ENCODE data around the gene NFIC.

Gene NFIC

GRCh38 chr19:3365836-3366752 is at the start of gene NFIC:
Gene NFIC, plus strand, starts transcription at chr19:3366583. Its CDS starts 54 bp downstream, at chr19:3366637.
- peak within 1 kb of the TSS; percentile 81 for H3K4me3 ChIP-seq (replicated peaks; ENCODE audit: low read depth, low read length)
- TF ChIP-seq CTCF (IDR thresholded peaks at IDR 0.05; ENCODE audit: low read length, missing control alignments), result no peak
- peak; percentile 87 for DNase-seq (ENCODE audit: low read depth)

GRCh38 chr19:3316659-3317207 is 49.6 kb upstream of the NFIC start:
- no peak for DNase-seq (ENCODE audit: low read depth)
- TF ChIP-seq CTCF (IDR thresholded peaks at IDR 0.05; ENCODE audit: low read length, missing control alignments), result no peak
- no peak overlapping the region for H3K4me3 ChIP-seq (replicated peaks; ENCODE audit: low read depth, low read length)

GRCh38 chr19:3319643-3320353 is 46.6 kb upstream of the NFIC start:
- no peak for DNase-seq (ENCODE audit: low read depth)
- TF ChIP-seq CTCF (IDR thresholded peaks at IDR 0.05; ENCODE audit: low read length, missing control alignments), result no peak
- no peak overlapping the region for H3K4me3 ChIP-seq (replicated peaks; ENCODE audit: low read depth, low read length)

GRCh38 chr19:3320354-3320670 is 46.1 kb upstream of the NFIC start:
- H3K4me3 ChIP-seq (replicated peaks; ENCODE audit: low read depth, low read length), result no peak overlapping the region
- DNase-seq (ENCODE audit: low read depth), result no peak
- no peak for TF ChIP-seq CTCF (IDR thresholded peaks at IDR 0.05; ENCODE audit: low read length, missing control alignments)

GRCh38 chr19:3320853-3321252 is 45.5 kb upstream of the NFIC start:
- no peak for TF ChIP-seq CTCF (IDR thresholded peaks at IDR 0.05; ENCODE audit: low read length, missing control alignments)
- H3K4me3 ChIP-seq (replicated peaks; ENCODE audit: low read depth, low read length), result no peak overlapping the region
- no peak for DNase-seq (ENCODE audit: low read depth)

GRCh38 chr19:3321696-3322095 is 44.7 kb upstream of the NFIC start:
- DNase-seq (ENCODE audit: low read depth), result no peak
- no peak for TF ChIP-seq CTCF (IDR thresholded peaks at IDR 0.05; ENCODE audit: low read length, missing control alignments)
- no peak overlapping the region for H3K4me3 ChIP-seq (replicated peaks; ENCODE audit: low read depth, low read length)

Data from fibroblast of pulmonary artery (primary cell).